MG63 (cell line): ENCODE results near the gene TNNC1. TPM values are rescaled to one million over a fixed set of nuclear protein-coding genes. Genes with fewer than 3 reads are reported as not detected.

Experiments used
- DNase-seq: peaks from one replicate; pipeline ENCODE4 v3.0.0-alpha.2; 2020
- H3K27me3 ChIP-seq: fragments of 250-450 bp; sonication (Bioruptor Pico); 2 replicates; pipeline ENCODE4 v1.5.1; 2020; ENCODE audit warnings: mild to moderate bottlenecking, moderate library complexity
- H3K36me3 ChIP-seq: fragments of 250-450 bp; sonication (Bioruptor Pico); 2 replicates; pipeline ENCODE4 v1.5.1; 2020; ENCODE audit warnings: mild to moderate bottlenecking, moderate library complexity
- H3K4me3 ChIP-seq: fragments of 250-450 bp; sonication (Bioruptor Pico); 2 replicates; pipeline ENCODE4 v1.5.1; 2020; ENCODE audit warnings: mild to moderate bottlenecking, moderate library complexity
- H3K9me3 ChIP-seq: fragments of 250-450 bp; sonication (Bioruptor Pico); 2 replicates; pipeline ENCODE4 v1.5.1; 2020; ENCODE audit warnings: mild to moderate bottlenecking, moderate library complexity
- total RNA-seq: library from RNA; depleted of rRNA; stranded (reverse); fragments of >200 nt; shearing (Covaris generic); gene quantifications from 2 replicates; pipeline ENCODE4 v1.2.3, GENCODE V29; 2014; ENCODE audit warnings: low replicate concordance

TNNC1 gene
- total RNA-seq, 1 experiment from 2014 or later = 0.99 TPM

- Histone ChIP-seq H3K36me3 (no peaks in the 10 kb centered on the region), H3K4me3 (no peak overlapping the region), H3K9me3 (no peaks in the 10 kb centered on the region), H3K27me3 (no peaks in the 10 kb centered on the region)
- no peak for DNase-seq
Measured at GRCh38 chr3:52431459-52432223, 22.2 kb downstream of the TNNC1 start.

DNA sequence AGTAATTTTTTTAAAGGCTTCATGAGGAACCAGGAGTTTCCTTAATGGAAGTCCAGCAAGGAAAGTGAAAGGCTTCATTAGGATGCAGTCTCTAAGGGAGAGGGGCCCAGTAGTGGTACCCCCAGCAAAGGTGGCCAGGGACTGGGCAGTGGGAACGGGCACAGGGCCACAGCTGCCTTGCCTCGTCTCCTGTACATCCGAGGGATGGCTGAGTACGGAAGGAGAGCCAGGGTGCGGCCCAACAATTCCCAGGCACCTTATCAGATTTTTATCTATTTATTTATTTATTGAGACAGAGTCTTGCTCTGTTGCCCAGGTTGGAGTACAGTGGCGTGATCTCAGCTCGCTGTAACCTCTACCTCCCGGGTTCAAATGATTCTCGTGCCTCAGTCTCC, 23.4 kb downstream of the TNNC1 start:
- Histone ChIP-seq H3K9me3 (no peaks in the 10 kb centered on the region), H3K36me3 (no peaks in the 10 kb centered on the region), H3K4me3 (no peak overlapping the region), H3K27me3 (no peaks in the 10 kb centered on the region)
- no peak for DNase-seq

DNA sequence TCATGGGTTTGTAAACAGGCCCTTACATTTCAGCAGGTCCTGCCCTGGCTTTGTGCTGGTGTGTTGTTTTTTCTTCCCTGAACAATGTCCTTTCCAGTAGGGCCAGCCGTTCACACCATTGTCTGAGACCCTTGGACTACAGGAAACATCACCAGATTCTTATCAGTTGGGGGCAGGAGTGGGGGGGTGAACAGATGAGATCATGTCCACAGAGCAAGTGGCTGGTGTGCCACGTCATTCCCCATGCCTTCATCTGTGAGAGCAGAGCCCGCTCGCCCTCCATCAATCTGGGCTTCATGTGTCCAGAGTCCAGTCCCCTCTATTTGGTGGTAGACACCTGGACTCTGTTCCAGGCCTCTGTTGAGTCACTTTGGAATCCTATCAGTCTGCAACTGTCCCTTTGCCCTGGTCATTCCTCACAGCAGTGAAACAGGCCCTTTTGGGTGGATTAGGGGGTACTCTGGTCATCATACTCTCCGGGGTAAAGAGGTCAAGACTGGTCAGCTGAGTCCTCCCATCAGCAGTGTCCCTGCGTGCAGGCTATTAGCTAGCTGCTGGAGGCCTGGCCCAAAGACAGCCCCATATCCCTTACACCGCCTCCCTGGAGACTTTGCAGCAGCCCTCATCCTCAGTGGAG, 23.9 kb downstream of the TNNC1 start:
- no peaks in the 10 kb centered on the region for H3K9me3 ChIP-seq
- DNase-seq = no peak
- H3K27me3 ChIP-seq = no peaks in the 10 kb centered on the region
- no peak overlapping the region for H3K4me3 ChIP-seq
- H3K36me3 ChIP-seq = no peaks in the 10 kb centered on the region

GRCh38 chr3:52429031-52429430, 24.8 kb downstream of the TNNC1 start:
- DNase-seq = no peak
- H3K36me3 ChIP-seq = no peaks in the 10 kb centered on the region
- no peak overlapping the region for H3K4me3 ChIP-seq
- H3K27me3 ChIP-seq = no peaks in the 10 kb centered on the region
- H3K9me3 ChIP-seq = no peaks in the 10 kb centered on the region

GRCh38 chr3:52428151-52429005, 25.5 kb downstream of the TNNC1 start:
- no peaks in the 10 kb centered on the region for H3K27me3 ChIP-seq
- H3K9me3 ChIP-seq = no peaks in the 10 kb centered on the region
- no peaks in the 10 kb centered on the region for H3K36me3 ChIP-seq
- no peak overlapping the region for H3K4me3 ChIP-seq
- peak; percentile 26 for DNase-seq

DNA sequence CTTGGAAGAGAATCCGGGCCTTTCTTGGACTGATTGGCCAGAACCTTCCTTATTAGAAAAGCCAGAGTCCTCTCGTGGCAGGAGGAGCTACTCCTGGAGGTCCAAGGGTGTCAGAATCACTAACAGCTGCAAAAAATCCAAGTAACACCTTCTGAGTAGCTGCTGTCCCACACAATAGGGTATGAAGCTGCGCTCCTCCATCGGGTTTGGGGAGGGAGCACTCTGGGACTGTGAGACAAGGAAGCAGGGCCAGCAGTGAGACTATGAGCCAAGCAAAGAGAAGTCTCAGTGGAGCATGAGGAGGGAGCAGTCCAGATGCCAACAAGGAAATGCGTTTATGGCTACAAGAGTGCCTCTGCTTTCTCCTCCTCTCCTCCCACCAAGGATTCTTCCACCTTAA, 30.7 kb downstream of the TNNC1 start:
- Histone ChIP-seq H3K9me3 (no peaks in the 10 kb centered on the region), H3K36me3 (no peaks in the 10 kb centered on the region), H3K4me3 (no peak overlapping the region), H3K27me3 (no peaks in the 10 kb centered on the region)
- DNase-seq = no peak

DNA sequence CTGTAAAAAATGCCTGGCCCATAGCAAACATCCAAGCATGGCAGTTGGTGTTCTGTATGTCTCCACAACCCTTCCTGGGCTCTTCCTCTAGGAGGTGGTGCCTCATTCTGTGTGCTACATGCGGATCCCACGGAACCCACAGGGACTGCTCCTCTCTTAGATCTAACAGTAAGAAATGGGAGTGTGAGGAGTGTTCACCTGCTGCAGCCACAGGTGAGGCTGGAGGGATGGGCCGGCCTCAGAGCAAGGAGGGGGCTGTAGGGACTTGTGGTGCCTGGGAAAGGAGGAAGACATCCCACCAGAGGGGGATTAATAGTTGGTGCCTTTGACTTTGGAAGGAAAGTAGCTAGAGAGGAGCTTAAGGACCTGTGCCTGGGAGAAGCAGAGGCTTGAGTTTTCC, 31.2 kb downstream of the TNNC1 start:
- Histone ChIP-seq H3K4me3 (no peak overlapping the region), H3K36me3 (no peaks in the 10 kb centered on the region), H3K9me3 (no peaks in the 10 kb centered on the region), H3K27me3 (no peaks in the 10 kb centered on the region)
- DNase-seq = no peak

- no peak for DNase-seq
- Histone ChIP-seq H3K4me3 (no peak overlapping the region), H3K9me3 (no peaks in the 10 kb centered on the region), H3K36me3 (no peaks in the 10 kb centered on the region), H3K27me3 (no peaks in the 10 kb centered on the region)
Measured at GRCh38 chr3:52420388-52420787, 33.5 kb downstream of the TNNC1 start.

DNA sequence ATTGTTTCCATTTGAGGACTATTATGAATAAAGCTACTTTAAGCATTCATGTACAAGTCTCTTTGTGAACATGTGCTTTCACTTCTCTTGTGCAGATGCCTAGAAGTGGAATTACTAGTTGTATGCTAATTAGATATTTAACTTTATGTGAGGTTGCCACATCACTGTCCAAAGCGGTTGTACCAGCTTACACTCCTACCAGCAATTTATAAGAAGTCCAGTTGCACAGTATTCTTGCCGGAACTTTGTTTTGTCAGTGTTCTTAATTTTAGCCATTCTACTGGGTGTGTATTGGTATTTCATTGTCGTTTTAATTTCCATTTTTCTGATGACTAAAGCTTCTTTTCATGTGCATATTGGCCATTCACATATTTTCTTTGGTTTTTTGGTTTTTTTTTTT, 38.0 kb downstream of the TNNC1 start:
- DNase-seq = no peak
- H3K4me3 ChIP-seq = no peak overlapping the region
- H3K27me3 ChIP-seq = no peaks in the 10 kb centered on the region
- H3K36me3 ChIP-seq = no peaks in the 10 kb centered on the region
- H3K9me3 ChIP-seq = no peaks in the 10 kb centered on the region

DNA sequence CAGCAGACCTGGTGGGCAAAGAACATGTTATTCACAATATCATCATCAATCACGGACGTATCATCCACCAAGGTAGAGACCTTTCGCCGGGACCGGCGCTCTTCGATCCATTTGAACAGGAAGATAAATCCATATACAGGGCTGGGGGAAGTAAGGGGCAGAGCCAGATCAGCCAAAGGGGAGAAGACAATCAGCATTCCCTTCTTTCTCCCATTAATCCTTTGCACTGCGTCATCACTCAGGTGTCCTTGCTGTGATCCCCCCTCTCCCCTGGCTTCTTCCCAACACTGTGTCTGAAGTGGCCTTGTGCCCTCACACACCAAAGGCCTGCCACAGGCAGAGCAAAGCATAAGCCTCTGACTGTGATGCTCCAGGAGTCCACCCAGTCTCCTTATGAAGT, 45.4 kb downstream of the TNNC1 start:
- no peaks in the 10 kb centered on the region for H3K27me3 ChIP-seq
- no peaks in the 10 kb centered on the region for H3K9me3 ChIP-seq
- H3K36me3 ChIP-seq = peaks cover 8% of the 10 kb centered on the region
- no peak overlapping the region; the same call in 1 of the 2 replicates for H3K4me3 ChIP-seq
- DNase-seq = no peak

GRCh38 chr3:52407779-52408178, 46.1 kb downstream of the TNNC1 start:
- H3K4me3 ChIP-seq = no peak overlapping the region
- H3K9me3 ChIP-seq = no peaks in the 10 kb centered on the region
- no peak for DNase-seq
- no peaks in the 10 kb centered on the region for H3K27me3 ChIP-seq
- H3K36me3 ChIP-seq = peaks cover 10% of the 10 kb centered on the region

DNA sequence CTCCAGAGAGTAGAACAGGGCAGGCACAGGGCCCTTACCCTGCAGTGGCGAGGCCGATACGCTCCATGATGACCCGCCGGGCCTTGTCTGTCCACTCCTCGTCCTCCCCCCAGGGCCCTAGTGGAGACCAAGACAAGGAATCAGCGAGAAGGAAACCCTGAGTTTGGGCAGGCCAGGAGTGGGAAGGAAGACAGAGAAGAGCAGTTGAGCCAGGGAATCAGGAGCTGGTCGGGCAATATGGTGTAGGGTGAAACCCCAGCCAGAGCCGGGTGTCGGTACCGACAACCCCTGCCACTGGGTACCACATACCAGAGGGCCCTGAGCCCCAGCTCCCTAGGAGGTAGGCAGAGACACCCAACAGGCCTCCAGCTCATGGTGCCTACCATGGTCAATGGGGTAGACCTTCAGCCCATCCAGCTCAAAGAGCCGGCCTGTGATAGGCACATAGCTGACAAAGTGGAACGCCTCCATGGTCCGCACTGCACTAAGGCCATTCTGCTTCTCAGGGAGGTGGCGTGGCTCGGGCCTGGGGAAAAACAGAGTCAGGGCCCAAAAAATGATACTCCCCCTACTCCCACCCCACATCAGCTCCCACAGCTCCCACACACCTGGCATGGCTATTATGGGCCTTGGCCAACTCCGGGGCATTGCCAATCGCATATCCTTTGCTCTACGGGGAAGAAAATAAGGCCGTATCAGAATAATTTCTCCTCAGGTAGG, 46.9 kb downstream of the TNNC1 start:
- Histone ChIP-seq H3K4me3 (no peak overlapping the region), H3K36me3 (peaks cover 10% of the 10 kb centered on the region), H3K27me3 (no peaks in the 10 kb centered on the region), H3K9me3 (no peaks in the 10 kb centered on the region)
- DNase-seq = no peak

GRCh38 chr3:52406231-52406661, 47.6 kb downstream of the TNNC1 start:
- Histone ChIP-seq H3K36me3 (peaks cover 10% of the 10 kb centered on the region), H3K27me3 (no peaks in the 10 kb centered on the region), H3K4me3 (no peak overlapping the region), H3K9me3 (no peaks in the 10 kb centered on the region)
- no peak for DNase-seq

- H3K9me3 ChIP-seq = no peaks in the 10 kb centered on the region
- no peak for DNase-seq
- H3K36me3 ChIP-seq = peaks cover 10% of the 10 kb centered on the region
- no peaks in the 10 kb centered on the region for H3K27me3 ChIP-seq
- no peak overlapping the region for H3K4me3 ChIP-seq
Measured at GRCh38 chr3:52405601-52406110, 48.2 kb downstream of the TNNC1 start.

- no peaks in the 10 kb centered on the region for H3K9me3 ChIP-seq
- no peaks in the 10 kb centered on the region for H3K27me3 ChIP-seq
- no peak for DNase-seq
- no peak overlapping the region for H3K4me3 ChIP-seq
- H3K36me3 ChIP-seq = peaks cover 10% of the 10 kb centered on the region
Measured at GRCh38 chr3:52405066-52405465, 48.8 kb downstream of the TNNC1 start.

GRCh38 chr3:52404391-52404790, 49.5 kb downstream of the TNNC1 start:
- no peaks in the 10 kb centered on the region for H3K9me3 ChIP-seq
- no peak for DNase-seq
- no peaks in the 10 kb centered on the region for H3K27me3 ChIP-seq
- peaks cover 10% of the 10 kb centered on the region for H3K36me3 ChIP-seq
- H3K4me3 ChIP-seq = no peak overlapping the region

GRCh38 chr3:52403955-52404354, 49.9 kb downstream of the TNNC1 start:
- DNase-seq = no peak
- H3K36me3 ChIP-seq = peaks cover 10% of the 10 kb centered on the region
- H3K4me3 ChIP-seq = no peak overlapping the region
- H3K27me3 ChIP-seq = no peaks in the 10 kb centered on the region
- no peaks in the 10 kb centered on the region for H3K9me3 ChIP-seq
